HG02938 (cell line): ENCODE results near the gene PRAMEF1.
"Not testable (repeated sequence)": the region's sequence is repeated elsewhere in the genome, so short reads cannot be mapped to it uniquely, and the experiment has no call there.

Experiments used
- ATAC-seq: cut with Tn5 transposase; IDR thresholded peaks from one replicate; pipeline ENCODE4 v1.9.1; 2021; ENCODE audit warnings: mild to moderate bottlenecking, moderate library complexity; ENCODE audit not compliant: unreplicated experiment

The PRAMEF1 gene

GRCh38 chr1:12775443-12775842 is 15.8 kb upstream of the PRAMEF1 start:
- ATAC-seq, result no peak

GRCh38 chr1:12776801-12777557 is 14.2 kb upstream of the PRAMEF1 start:
- no peak for ATAC-seq

GRCh38 chr1:12778061-12778460 is 13.1 kb upstream of the PRAMEF1 start:
- ATAC-seq, result no peak

GRCh38 chr1:12778907-12779306 is 12.3 kb upstream of the PRAMEF1 start:
- ATAC-seq, result no peak

GRCh38 chr1:12781488-12781887 is 9.7 kb upstream of the PRAMEF1 start:
- ATAC-seq, result not testable (repeated sequence)

- ATAC-seq, result not testable (repeated sequence)
These were observed 7.4 kb upstream of the PRAMEF1 start for GRCh38 chr1:12783783-12784182.

GRCh38 chr1:12784729-12785128 is 6.5 kb upstream of the PRAMEF1 start:
- ATAC-seq, result not testable (repeated sequence)

- ATAC-seq, result no peak
These were observed 7.7 kb downstream of the PRAMEF1 start for GRCh38 chr1:12798911-12799310.

GRCh38 chr1:12799730-12800129 is 8.5 kb downstream of the PRAMEF1 start:
- no peak for ATAC-seq

- ATAC-seq, result no peak
These were observed 18.7 kb downstream of the PRAMEF1 start for GRCh38 chr1:12809933-12810332.

- ATAC-seq, result no peak
These were observed 19.7 kb downstream of the PRAMEF1 start for GRCh38 chr1:12810691-12811408.

- no peak for ATAC-seq
These were observed 20.2 kb downstream of the PRAMEF1 start for GRCh38 chr1:12811409-12811784.

- not testable (repeated sequence) for ATAC-seq
These were observed 27.9 kb downstream of the PRAMEF1 start for GRCh38 chr1:12819061-12819460.

GRCh38 chr1:12831310-12831709 is 40.1 kb downstream of the PRAMEF1 start, which contains the start of gene PRAMEF11:
Gene PRAMEF11, minus strand, starts transcription at chr1:12831410. Its CDS starts 2,621 bp downstream, at chr1:12828789.
- ATAC-seq, result not testable (repeated sequence)

- ATAC-seq, result not testable (repeated sequence)
These were observed 42.1 kb downstream of the PRAMEF1 start for GRCh38 chr1:12833251-12833650.
